Adrenal gland (tissue), 12 donors: ENCODE data around the gene SLC52A3. TPM values are rescaled to one million over a fixed set of nuclear protein-coding genes. Genes with fewer than 3 reads are reported as not detected.

Experiments
- DNase-seq, 7 donors: peaks; one replicate each; pipeline ENCODE4 v3.0.0-alpha.2; 2019 to 2020
- H3K27ac ChIP-seq, 5 donors: fragments of 200-600 bp; sonication (generic) in 4 of 5; 1 replicate in 3 of 5; 2 replicates in 2 of 5; pipeline versions ENCODE4 v1.5.1 to v1.8.0; 2016 to 2020; ENCODE audit warnings: mild to moderate bottlenecking in 1 of 5
- H3K27me3 ChIP-seq: fragments of 200-600 bp; 2 replicates; pipeline ENCODE4 v1.8.0; 2021
- H3K36me3 ChIP-seq, 2 donors: fragments of 200-600 bp; replicated peaks in 1 of 2; 1 replicate in 1 of 2; 2 replicates in 1 of 2; pipeline versions ENCODE4 v1.5.1 to v1.8.0; 2018 to 2022
- H3K4me1 ChIP-seq, 2 donors: fragments of 200-600 bp; replicated peaks in 1 of 2; 1 replicate in 1 of 2; 2 replicates in 1 of 2; pipeline versions ENCODE4 v1.5.1 to v1.8.0; 2018 to 2021
- H3K4me3 ChIP-seq, 4 donors: fragments of 200-600 bp; sonication (generic) in 3 of 4; one replicate each; pipeline ENCODE4 v1.5.1; 2016 to 2018
- H3K9me3 ChIP-seq, 3 donors: fragments of 200-600 bp; sonication (generic) in 1 of 3; replicated peaks in 1 of 3; 1 replicate in 2 of 3; 2 replicates in 1 of 3; pipeline versions ENCODE4 v1.5.1 to v1.8.0; 2016 to 2021
- POLR2A ChIP-seq, 2 donors: fragments of 450-650 bp; IDR thresholded peaks; one replicate each; pipeline ENCODE4 v1.6.1; 2017; ENCODE audit warnings: antibody characterized with exemption in 2 of 2, mild to moderate bottlenecking in 2 of 2, moderate library complexity in 1 of 2
- WGBS, 4 donors: extraction: QIAGEN DNeasy Blood & Tissue Kit in 2 of 4; methylation state at CpG; one replicate each; pipeline versions ENCODE4 v1.1.5 to v1.1.7; 2013 to 2017; 5-methylcytosine and 5-hydroxymethylcytosine counted together
- intact Hi-C, 2 donors: fragments of 100-400 bp; cut with DNase I; formaldehyde crosslinking; loops; one replicate each; pipeline versions ENCODE4 v1.14.1 to v1.15.0; 2022 to 2023
- polyA plus RNA-seq, 3 donors: library from polyadenylated mRNA; stranded (reverse); fragments of 200-250 nt in 2 of 3; fragments of 350-450 nt in 1 of 3; fragmentation: Illumina TruSeq in 1 of 3; extraction: RNeasy Lipid Tissue Mini Kit (QIAGEN cat#74804) in 1 of 3; gene quantifications; one replicate each; pipeline ENCODE4 v1.2.3, GENCODE V29; 2013 to 2014
- total RNA-seq, 9 donors: library from RNA; depleted of rRNA in 4 of 9; stranded (reverse); fragments of >200 nt in 4 of 9; fragments of 120-200 nt in 1 of 9; fragmentation: NEBNext Ultra II Directional in 1 of 9; extraction: Animal tissue kit (Norgen Biotek cat#: 25700) in 1 of 9; gene quantifications; one replicate each; pipeline versions ENCODE4 v1.1.0 to v1.2.4, GENCODE V29; 2013 to 2023
- TF ChIP-seq, protein P1 (sequence below), 6 experiments: fragments of 450-650 bp in 4 of 6; fragments of 200-600 bp in 2 of 6; sonication (generic) in 1 of 6; IDR thresholded peaks; 1 replicate in 5 of 6; 2 replicates in 1 of 6; pipeline versions ENCODE4 v1.5.1 to v1.8.0; 2016 to 2021; ENCODE audit warnings: antibody characterized with exemption in 6 of 6, mild to moderate bottlenecking in 2 of 6, moderate library complexity in 1 of 6
- donor health status: healthy with polysubstance abuse.
- donor health status: Bipolar disorder and iron deficiency.
- donor health status: DM: yes; HTN: yes; CAD: no.
- donor health status: DM: no; HTN: no; CAD: no.
- donor health status: DM: no; HTN: no; CAD: no.
- donor health status: DM: yes; HTN: yes; CAD: no.

Gene SLC52A3
- total and polyA plus RNA-seq, 12 donors: 0.05 to 1.2 (median 0.25) TPM; not detected in 1

DNA sequence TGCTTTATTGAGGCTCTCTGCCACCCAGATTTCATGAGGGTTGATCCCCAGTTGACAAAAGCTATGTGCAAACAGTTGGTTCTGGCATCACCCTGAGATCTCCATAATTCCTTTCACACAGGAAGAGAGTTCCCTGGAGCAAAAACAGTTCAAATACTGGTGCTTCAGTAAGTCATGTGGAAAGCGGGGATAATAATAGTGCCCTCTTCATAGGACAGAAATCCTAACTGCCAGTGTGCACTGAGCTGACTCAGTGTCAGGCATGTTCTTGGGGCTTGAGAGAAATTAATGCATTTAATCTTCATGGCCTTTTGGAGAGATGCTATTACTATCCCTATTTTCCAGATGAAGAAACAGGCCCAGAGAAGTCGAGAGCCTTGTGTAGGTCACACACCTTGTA lies 7.9 kb upstream of the SLC52A3 start:
- intact Hi-C loops: no loop called here
- Histone ChIP-seq H3K4me1 (no peaks in the 10 kb centered on the region), H3K36me3 (no peaks in the 10 kb centered on the region), H3K27ac (no peak overlapping the region), H3K27me3 (peaks cover 2% of the 10 kb centered on the region), H3K9me3 (no peaks in the 10 kb centered on the region), H3K4me3 (no peak overlapping the region)
- DNase-seq: no peak
- TF ChIP-seq POLR2A (IDR thresholded peaks at IDR 0.05): no peak
- TF ChIP-seq, protein P1, sequence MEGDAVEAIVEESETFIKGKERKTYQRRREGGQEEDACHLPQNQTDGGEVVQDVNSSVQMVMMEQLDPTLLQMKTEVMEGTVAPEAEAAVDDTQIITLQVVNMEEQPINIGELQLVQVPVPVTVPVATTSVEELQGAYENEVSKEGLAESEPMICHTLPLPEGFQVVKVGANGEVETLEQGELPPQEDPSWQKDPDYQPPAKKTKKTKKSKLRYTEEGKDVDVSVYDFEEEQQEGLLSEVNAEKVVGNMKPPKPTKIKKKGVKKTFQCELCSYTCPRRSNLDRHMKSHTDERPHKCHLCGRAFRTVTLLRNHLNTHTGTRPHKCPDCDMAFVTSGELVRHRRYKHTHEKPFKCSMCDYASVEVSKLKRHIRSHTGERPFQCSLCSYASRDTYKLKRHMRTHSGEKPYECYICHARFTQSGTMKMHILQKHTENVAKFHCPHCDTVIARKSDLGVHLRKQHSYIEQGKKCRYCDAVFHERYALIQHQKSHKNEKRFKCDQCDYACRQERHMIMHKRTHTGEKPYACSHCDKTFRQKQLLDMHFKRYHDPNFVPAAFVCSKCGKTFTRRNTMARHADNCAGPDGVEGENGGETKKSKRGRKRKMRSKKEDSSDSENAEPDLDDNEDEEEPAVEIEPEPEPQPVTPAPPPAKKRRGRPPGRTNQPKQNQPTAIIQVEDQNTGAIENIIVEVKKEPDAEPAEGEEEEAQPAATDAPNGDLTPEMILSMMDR (IDR thresholded peaks at IDR 0.05): no peak
- WGBS, 4 donors: 84 to 90% (median 87%) methylated on average over 2 of the region's 2 CpGs

DNA sequence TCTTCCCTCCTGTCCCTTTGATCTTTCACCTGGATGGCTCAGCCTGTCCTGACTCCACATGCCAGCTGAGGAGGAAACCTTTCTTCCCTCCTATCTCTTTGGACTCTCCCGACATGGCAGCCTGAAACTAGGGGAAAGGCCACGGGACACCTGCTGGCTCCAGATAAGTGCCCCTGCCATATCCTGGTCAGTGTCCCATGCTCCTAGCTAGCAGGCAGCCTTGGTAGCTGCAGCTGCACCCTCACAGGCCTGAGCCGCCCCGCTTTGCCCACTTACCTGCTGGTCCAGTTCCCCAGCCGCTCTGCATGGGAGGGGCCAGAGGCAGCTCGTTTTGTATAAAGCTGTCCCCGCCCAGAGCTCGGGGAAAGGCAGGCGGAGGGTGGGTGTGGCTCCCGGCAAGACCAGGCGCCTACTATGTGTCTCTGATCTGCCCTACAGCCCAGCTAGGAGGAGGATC lies 7.4 kb upstream of the SLC52A3 start:
- TF ChIP-seq, protein P1 (IDR thresholded peaks at IDR 0.05): no peak
- no peak for TF ChIP-seq POLR2A (IDR thresholded peaks at IDR 0.05)
- Histone ChIP-seq H3K4me3 (no peak overlapping the region), H3K27me3 (peaks cover 3% of the 10 kb centered on the region), H3K9me3 (no peaks in the 10 kb centered on the region), H3K4me1 (no peaks in the 10 kb centered on the region), H3K27ac (no peak overlapping the region), H3K36me3 (no peaks in the 10 kb centered on the region)
- 53 to 62% (median 59%) methylated on average over 6 to 11 of the region's 11 CpGs for WGBS, 4 donors
- no peak for DNase-seq
- intact Hi-C loops: no loop called here

DNA sequence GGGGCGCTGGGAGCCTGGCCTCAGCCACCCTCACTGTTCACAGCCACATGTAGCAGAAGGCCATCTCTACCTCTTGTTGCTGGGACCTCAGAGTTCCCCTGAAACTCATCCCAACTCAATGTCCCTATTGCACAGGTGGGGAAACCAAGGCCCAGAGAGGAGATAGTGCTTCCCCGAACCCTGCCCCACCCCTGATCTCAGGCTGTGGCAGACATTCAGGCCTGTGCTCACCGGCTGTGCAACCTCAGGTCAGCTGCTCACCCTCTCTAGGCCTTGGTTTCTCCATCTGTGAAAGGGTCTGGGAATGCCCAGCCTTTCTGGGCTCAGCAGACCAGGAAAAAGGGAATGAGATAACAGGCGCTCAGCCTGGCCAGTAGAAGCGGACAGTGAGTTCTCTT lies 6.4 kb upstream of the SLC52A3 start:
- no peak for TF ChIP-seq POLR2A (IDR thresholded peaks at IDR 0.05)
- TF ChIP-seq, protein P1 (IDR thresholded peaks at IDR 0.05): no peak
- no peaks in the 10 kb centered on the region for H3K36me3 ChIP-seq
- intact Hi-C loops: no loop called here
- H3K27me3 ChIP-seq: peaks cover 3% of the 10 kb centered on the region
- no peaks in the 10 kb centered on the region for H3K4me1 ChIP-seq
- H3K9me3 ChIP-seq: no peaks in the 10 kb centered on the region
- H3K4me3 ChIP-seq: no peak overlapping the region
- 71 to 88% (median 78%) methylated on average over 3 to 5 of the region's 5 CpGs for WGBS, 4 donors
- DNase-seq: no peak
- H3K27ac ChIP-seq: no peak overlapping the region

DNA sequence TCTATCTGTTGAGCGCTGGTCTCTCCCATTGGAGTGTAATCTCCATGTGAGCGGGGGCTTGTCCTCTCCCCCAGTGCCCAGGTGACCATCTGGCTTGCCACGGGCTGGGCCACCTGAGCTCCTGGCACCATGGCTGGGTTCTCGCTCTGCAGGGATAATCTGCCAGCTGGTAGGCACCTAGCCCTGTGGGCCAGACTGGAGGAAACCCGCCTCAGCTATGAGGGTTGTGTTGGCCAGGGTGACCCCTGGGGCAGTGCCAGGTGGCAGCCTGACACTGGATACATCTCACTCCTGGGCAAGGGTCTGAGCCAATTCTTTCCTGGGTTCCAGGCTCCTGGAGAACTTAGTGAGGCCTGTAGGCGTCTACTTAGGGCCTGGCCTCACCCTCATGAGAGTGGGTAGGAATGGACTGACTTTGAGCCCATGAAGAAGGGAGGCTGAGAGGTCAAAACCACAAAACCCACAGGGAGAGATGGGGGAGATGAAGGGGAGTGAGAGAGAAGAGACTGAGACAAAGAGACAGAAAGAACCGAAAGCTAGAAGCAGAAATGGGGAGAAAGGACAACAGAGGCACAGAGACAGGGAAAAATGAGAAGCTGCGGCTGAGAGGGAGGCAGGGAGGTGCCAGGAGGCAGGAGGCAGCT lies 5.8 kb upstream of the SLC52A3 start:
- no peaks in the 10 kb centered on the region for H3K36me3 ChIP-seq
- no peak overlapping the region for H3K27ac ChIP-seq
- H3K4me3 ChIP-seq: no peak overlapping the region
- intact Hi-C loops: no loop called here
- H3K27me3 ChIP-seq: peaks cover 3% of the 10 kb centered on the region
- TF ChIP-seq, protein P1 (IDR thresholded peaks at IDR 0.05): no peak
- no peak for TF ChIP-seq POLR2A (IDR thresholded peaks at IDR 0.05)
- no peaks in the 10 kb centered on the region for H3K4me1 ChIP-seq
- DNase-seq: no peak
- no peaks in the 10 kb centered on the region for H3K9me3 ChIP-seq
- WGBS, 4 donors: 80 to 94% (median 86%) methylated on average over 5 to 8 of the region's 8 CpGs
